Ovary (tissue), 3 donors: ENCODE data around the gene VPS4A.

ENCODE experiments used
- CTCF ChIP-seq, 3 donors: fragments of 450-650 bp in 2 of 3; fragments of 200-600 bp in 1 of 3; IDR thresholded peaks; one replicate each; pipeline versions ENCODE4 v1.5.1 to v1.8.0; 2016 to 2022; ENCODE audit warnings: antibody characterized with exemption in 3 of 3, mild to moderate bottlenecking in 1 of 3
- POLR2A ChIP-seq: fragments of 450-650 bp; IDR thresholded peaks from one replicate; pipeline ENCODE4 v1.6.1; 2017; ENCODE audit warnings: antibody characterized with exemption, mild to moderate bottlenecking, moderate library complexity
- donor health status: DM: no; HTN: no; CAD: no.

- TF ChIP-seq CTCF (IDR thresholded peaks at IDR 0.05), result no peak
- no peak for TF ChIP-seq POLR2A
Observed at GRCh38 chr16:69302301-69302700, 8.8 kb upstream of the VPS4A start.
